GM03348 (cell line): Measurements from ENCODE around the gene EAF1.
"Not testable (repeated sequence)": the region's sequence is repeated elsewhere in the genome, so short reads cannot be mapped to it uniquely, and the experiment has no call there.

ENCODE experiments used
- DNase-seq: peaks from one replicate; pipeline ENCODE4 v3.0.0; 2012; ENCODE audit warnings: low spot score

Gene EAF1

GRCh38 chr3:15484551-15484950 lies 57.2 kb downstream of the EAF1 start:
- DNase-seq, result not testable (repeated sequence)

GRCh38 chr3:15486020-15486419 lies 58.6 kb downstream of the EAF1 start:
- no peak for DNase-seq

GRCh38 chr3:15486979-15487378 lies 59.6 kb downstream of the EAF1 start:
- no peak for DNase-seq

- DNase-seq, result no peak
These were observed 60.6 kb downstream of the EAF1 start for GRCh38 chr3:15488002-15488401.

- no peak for DNase-seq
These were observed 62.8 kb downstream of the EAF1 start for GRCh38 chr3:15490158-15490557.

- DNase-seq, result no peak
These were observed 63.7 kb downstream of the EAF1 start for GRCh38 chr3:15491143-15491542.
